PC-9 (cell line): ENCODE measurements around the gene FHL1. TPM values are rescaled to one million over a fixed set of nuclear protein-coding genes. Genes with fewer than 3 reads are reported as not detected.
"Not testable (repeated sequence)": the region's sequence is repeated elsewhere in the genome, so short reads cannot be mapped to it uniquely, and the experiment has no call there.

Experiments
- BruUV-seq: library from RNA; stranded (reverse); fragments of 400-500 nt; replicated peaks from 2 replicates; lab custom pipeline; 2021; lab: Mats Ljungman, UMichigan
- CTCF ChIA-PET: fragments of 300-600 bp; sonication (Branson Sonifier 250); formaldehyde crosslinking; loops from one replicate; lab custom pipeline; 2022; ENCODE audit warnings: antibody characterized with exemption; lab: Charles Lee
- POLR2A ChIA-PET: fragments of 300-600 bp; sonication (Branson Sonifier 250); formaldehyde crosslinking; loops from one replicate; lab custom pipeline; 2022; ENCODE audit warnings: antibody characterized with exemption; ENCODE audit not compliant: unreplicated experiment; lab: Charles Lee
- DNase-seq, 2 experiments: peaks; one replicate each; pipeline versions ENCODE4 v3.0.0 to v3.0.0-alpha.2; 2015 to 2022; ENCODE audit warnings: mixed read lengths in 1 of 2
- H2AFZ ChIP-seq: fragments of 200-600 bp; sonication (generic); 2 replicates; pipeline ENCODE4 v1.8.1; 2017; ENCODE audit warnings: antibody characterized with exemption
- H3F3A ChIP-seq: fragments of 200-600 bp; sonication (generic); 2 replicates; pipeline ENCODE4 v1.8.1; 2017; ENCODE audit warnings: antibody characterized with exemption, mild to moderate bottlenecking, low read depth; ENCODE audit not compliant: insufficient read depth
- H3K27ac ChIP-seq: fragments of 200-600 bp; sonication (generic); 2 replicates; pipeline ENCODE4 v1.6.1; 2016; ENCODE audit warnings: mixed run types
- H3K27me3 ChIP-seq: fragments of 200-600 bp; sonication (generic); 2 replicates; pipeline ENCODE4 v1.6.1; 2016; ENCODE audit warnings: low read depth, mixed run types; ENCODE audit not compliant: insufficient read depth
- H3K36me3 ChIP-seq: fragments of 200-600 bp; sonication (generic); 2 replicates; pipeline ENCODE4 v1.6.1; 2016; ENCODE audit warnings: low read depth, mixed run types
- H3K4me1 ChIP-seq: fragments of 200-600 bp; sonication (generic); replicated peaks from 2 replicates; pipeline ENCODE4 v1.6.1; 2016; ENCODE audit warnings: mixed run types; ENCODE audit not compliant: insufficient read depth
- H3K4me2 ChIP-seq: fragments of 200-600 bp; sonication (generic); 2 replicates; pipeline ENCODE4 v1.6.1; 2017; ENCODE audit warnings: mixed run types
- H3K4me3 ChIP-seq: fragments of 200-600 bp; sonication (generic); 2 replicates; pipeline ENCODE4 v1.6.1; 2016; ENCODE audit warnings: mixed run types
- H3K79me2 ChIP-seq: fragments of 200-600 bp; sonication (generic); 2 replicates; pipeline ENCODE4 v1.6.1; 2017; ENCODE audit warnings: low read depth, mixed run types
- H3K9me2 ChIP-seq: fragments of 200-600 bp; sonication (generic); 2 replicates; pipeline ENCODE4 v1.8.1; 2017; ENCODE audit warnings: mild to moderate bottlenecking; ENCODE audit not compliant: insufficient read depth
- H3K9me3 ChIP-seq: fragments of 200-600 bp; sonication (generic); 2 replicates; pipeline ENCODE4 v1.8.1; 2016; ENCODE audit warnings: low read depth; ENCODE audit not compliant: insufficient read depth
- H4K20me1 ChIP-seq: fragments of 200-600 bp; sonication (generic); 2 replicates; pipeline ENCODE4 v1.8.1; 2017; ENCODE audit not compliant: insufficient read depth
- EZH2 ChIP-seq: fragments of 200-600 bp; sonication (generic); IDR thresholded peaks from 2 replicates; pipeline ENCODE4 v1.8.0; 2017; ENCODE audit warnings: antibody characterized with exemption, low read depth
- intact Hi-C: fragments of 100-400 bp; cut with micrococcal nuclease; formaldehyde crosslinking; loops from one replicate; pipeline ENCODE4 v1.10.0; 2022; ENCODE audit not compliant: unreplicated experiment
- total RNA-seq: library from RNA; stranded (reverse); gene quantifications from 2 replicates; pipeline ENCODE4 v1.2.3, GENCODE V29; 2021
- TF ChIP-seq, protein P1 (sequence below): fragments of 200-600 bp; sonication (generic); conservative IDR thresholded peaks from 2 replicates; pipeline ENCODE4 v1.6.1; 2017; ENCODE audit warnings: mixed run types, antibody characterized with exemption, mild to moderate bottlenecking, moderate library complexity

The FHL1 gene
- total RNA-seq, 1 experiment from 2014 or later, result 0.65 TPM

DNA sequence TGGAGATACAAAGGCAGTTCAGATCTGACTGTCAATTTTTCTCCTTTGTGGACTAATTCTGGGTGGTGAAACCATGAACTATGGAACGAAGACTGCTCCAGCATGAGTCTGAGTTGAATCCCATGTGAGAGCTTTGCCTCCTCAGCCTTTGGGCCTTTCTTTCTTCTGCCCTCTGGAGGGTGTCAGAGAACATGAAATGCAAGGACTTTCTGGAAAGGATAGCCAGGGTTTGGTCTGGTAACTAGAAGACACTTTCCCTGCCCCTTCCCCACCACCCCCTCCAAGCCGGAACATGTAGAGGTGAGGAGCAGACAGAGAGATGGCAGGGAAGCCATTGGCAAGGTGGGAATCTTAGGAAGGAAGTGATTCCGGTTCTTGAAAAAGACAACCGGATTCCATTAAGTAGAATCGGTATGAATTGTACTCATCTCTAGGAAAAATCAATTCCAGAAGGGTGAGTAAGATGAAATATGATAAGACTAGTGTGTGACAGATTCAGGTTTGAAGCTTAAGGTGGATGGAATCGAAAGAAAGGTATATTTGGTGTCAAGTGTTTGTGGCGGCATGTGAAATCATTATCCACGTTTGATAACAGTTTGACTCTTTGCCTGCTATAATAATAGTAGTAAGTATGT lies 19.0 kb downstream of the FHL1 start:
- H3K79me2 ChIP-seq, result no peaks in the 10 kb centered on the region
- H3K27me3 ChIP-seq, result no peaks in the 10 kb centered on the region
- H3K4me2 ChIP-seq, result peak overlapping the region; percentile 45
- peak in 1 of 2 experiments; percentile 78 for DNase-seq
- no peaks in the 10 kb centered on the region for H4K20me1 ChIP-seq
- BruUV-seq, result no TSS peak
- no peaks in the 10 kb centered on the region for H3K9me3 ChIP-seq
- H3F3A ChIP-seq, result no peaks in the 10 kb centered on the region; the same call in 1 of the 2 replicates
- intact Hi-C loops, result loop anchor here (1.0 to 5.0 kb wide), 3 partner anchors 46 to 411 kb away; partner anchors contain the start of gene BRS3
- no peaks in the 10 kb centered on the region for H3K36me3 ChIP-seq
- 0 out of 2 replicates have a peak overlapping the region, but pooled peaks have one; percentile 9 for H2AFZ ChIP-seq
- H3K27ac ChIP-seq, result no peak overlapping the region
- POLR2A ChIA-PET, result no interaction called here
- H3K4me3 ChIP-seq, result no peak overlapping the region
- TF ChIP-seq EZH2, result no peak
- TF ChIP-seq, protein P1, sequence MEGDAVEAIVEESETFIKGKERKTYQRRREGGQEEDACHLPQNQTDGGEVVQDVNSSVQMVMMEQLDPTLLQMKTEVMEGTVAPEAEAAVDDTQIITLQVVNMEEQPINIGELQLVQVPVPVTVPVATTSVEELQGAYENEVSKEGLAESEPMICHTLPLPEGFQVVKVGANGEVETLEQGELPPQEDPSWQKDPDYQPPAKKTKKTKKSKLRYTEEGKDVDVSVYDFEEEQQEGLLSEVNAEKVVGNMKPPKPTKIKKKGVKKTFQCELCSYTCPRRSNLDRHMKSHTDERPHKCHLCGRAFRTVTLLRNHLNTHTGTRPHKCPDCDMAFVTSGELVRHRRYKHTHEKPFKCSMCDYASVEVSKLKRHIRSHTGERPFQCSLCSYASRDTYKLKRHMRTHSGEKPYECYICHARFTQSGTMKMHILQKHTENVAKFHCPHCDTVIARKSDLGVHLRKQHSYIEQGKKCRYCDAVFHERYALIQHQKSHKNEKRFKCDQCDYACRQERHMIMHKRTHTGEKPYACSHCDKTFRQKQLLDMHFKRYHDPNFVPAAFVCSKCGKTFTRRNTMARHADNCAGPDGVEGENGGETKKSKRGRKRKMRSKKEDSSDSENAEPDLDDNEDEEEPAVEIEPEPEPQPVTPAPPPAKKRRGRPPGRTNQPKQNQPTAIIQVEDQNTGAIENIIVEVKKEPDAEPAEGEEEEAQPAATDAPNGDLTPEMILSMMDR, result peak; percentile 60; the same call in 1 of the 2 replicates
- no peaks in the 10 kb centered on the region for H3K9me2 ChIP-seq
- peaks cover 42% of the 10 kb centered on the region for H3K4me1 ChIP-seq
- CTCF ChIA-PET, result interaction anchor here (0.7 to 1.6 kb wide), 3 partner anchors 103 to 412 kb away, joined by 3 to 10 read pairs (median 3); no protein-coding TSS in a partner anchor

DNA sequence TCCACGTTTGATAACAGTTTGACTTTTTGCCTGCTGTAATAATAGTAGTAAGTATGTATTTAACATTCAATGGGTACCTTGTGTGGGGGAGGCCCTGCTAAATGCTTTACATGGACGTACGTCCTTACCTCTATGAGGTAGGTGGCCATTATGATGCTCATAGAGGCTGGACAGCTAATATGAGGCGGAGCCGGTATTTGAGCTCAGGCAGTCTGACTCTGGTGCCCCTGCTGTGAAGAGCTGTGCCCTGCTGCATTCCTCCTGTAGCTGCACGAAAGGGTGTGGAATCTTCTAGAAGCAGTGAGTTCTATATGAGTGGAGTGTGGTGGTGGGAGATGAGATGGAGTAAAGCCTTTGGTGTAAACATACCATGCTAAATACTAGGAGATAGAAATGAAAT lies 20.7 kb downstream of the FHL1 start:
- H3K27ac ChIP-seq, CTCF ChIA-PET, H2AFZ ChIP-seq, BruUV-seq, H3K27me3 ChIP-seq, H4K20me1 ChIP-seq, H3F3A ChIP-seq, POLR2A ChIA-PET, H3K9me3 ChIP-seq, H3K4me2 ChIP-seq, H3K9me2 ChIP-seq, H3K4me3 ChIP-seq, H3K79me2 ChIP-seq, DNase-seq, H3K36me3 ChIP-seq: not testable (repeated sequence)
- peaks cover 42% of the 10 kb centered on the region for H3K4me1 ChIP-seq
- intact Hi-C loops, result loop anchor here (5.0 kb wide), 2 partner anchors 44 to 319 kb away; partner anchors contain the start of gene BRS3

DNA sequence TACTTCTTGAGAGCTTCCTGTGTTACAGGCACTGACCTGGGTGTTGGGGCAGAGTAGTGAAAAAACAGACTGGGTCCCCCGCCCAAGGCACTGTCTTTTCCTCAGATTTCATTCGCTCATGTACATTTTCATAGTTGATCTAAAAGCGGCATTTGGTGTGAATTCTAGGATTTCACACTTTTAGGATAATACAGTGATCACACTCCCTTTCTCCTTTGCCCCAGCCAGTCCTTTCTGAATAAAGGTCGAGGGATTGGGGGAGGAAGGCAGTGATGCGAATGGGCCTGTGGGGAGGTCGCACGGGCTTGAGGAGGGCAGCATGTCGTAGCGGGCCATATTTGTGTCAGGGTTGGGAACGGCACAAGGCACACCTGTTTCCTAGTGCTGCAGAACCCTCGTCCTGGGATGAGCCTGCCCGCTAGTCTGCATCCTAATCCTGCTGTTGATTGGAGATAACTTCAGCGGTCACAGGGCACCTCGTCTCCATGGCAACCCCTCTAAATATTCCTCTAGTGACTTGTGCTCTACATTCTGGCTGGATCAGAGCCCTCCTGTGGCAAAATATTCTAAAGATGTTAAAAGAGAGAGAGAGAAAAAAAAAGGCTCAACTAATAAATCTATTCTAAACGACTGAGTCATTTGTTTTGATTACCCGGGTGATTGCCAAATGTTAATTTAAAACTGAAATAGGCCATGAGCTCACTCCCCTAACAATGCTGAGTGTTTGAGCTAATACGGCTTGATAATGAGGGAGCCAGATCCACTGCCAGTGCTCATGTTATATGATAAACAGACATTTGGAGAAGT lies 21.8 kb downstream of the FHL1 start:
- no peaks in the 10 kb centered on the region for H4K20me1 ChIP-seq
- no peaks in the 10 kb centered on the region for H3K9me2 ChIP-seq
- H3K4me2 ChIP-seq, result peak overlapping the region; percentile 19
- CTCF ChIA-PET, result no interaction called here
- H3K4me1 ChIP-seq, result peaks cover 42% of the 10 kb centered on the region
- intact Hi-C loops, result loop anchor here (5.0 kb wide), 2 partner anchors 43 to 318 kb away; partner anchors contain the start of gene BRS3
- no peak overlapping the region for H3K4me3 ChIP-seq
- H3K27ac ChIP-seq, result no peak overlapping the region
- no TSS peak for BruUV-seq
- no peaks in the 10 kb centered on the region for H3K36me3 ChIP-seq
- H2AFZ ChIP-seq, result no peak overlapping the region
- no peak for TF ChIP-seq EZH2
- TF ChIP-seq, protein P1, result no peak
- H3F3A ChIP-seq, result no peaks in the 10 kb centered on the region; the same call in 1 of the 2 replicates
- POLR2A ChIA-PET, result interaction anchor here (0.6 to 0.7 kb wide), 2 partner anchors 19 to 613 kb away, joined by 5 to 7 read pairs; no protein-coding TSS in a partner anchor
- H3K27me3 ChIP-seq, result no peaks in the 10 kb centered on the region
- no peaks in the 10 kb centered on the region for H3K9me3 ChIP-seq
- H3K79me2 ChIP-seq, result no peaks in the 10 kb centered on the region
- peak; percentile 33 to 94 for DNase-seq
